Ascending aorta (tissue), 2 donors: ENCODE measurements around the gene PRR15L. TPM values are rescaled to one million over a fixed set of nuclear protein-coding genes. Genes with fewer than 3 reads are reported as not detected.

ENCODE experiments used
- DNase-seq, 2 donors: peaks; one replicate each; pipeline ENCODE4 v3.0.0-alpha.2; 2019; ENCODE audit warnings: low spot score in 2 of 2
- H3K27ac ChIP-seq, 2 donors: fragments of 200-600 bp; sonication (generic); one replicate each; pipeline ENCODE4 v1.5.1; 2016 to 2017; ENCODE audit warnings: mild to moderate bottlenecking in 1 of 2
- H3K27me3 ChIP-seq: fragments of 200-600 bp; sonication (generic); one replicate; pipeline ENCODE4 v1.5.1; 2017
- H3K36me3 ChIP-seq, 2 donors: fragments of 200-600 bp; sonication (generic); one replicate each; pipeline ENCODE4 v1.5.1; 2016
- H3K4me1 ChIP-seq, 2 donors: fragments of 200-600 bp; sonication (generic); one replicate each; pipeline ENCODE4 v1.5.1; 2016 to 2017; ENCODE audit warnings: mild to moderate bottlenecking in 1 of 2
- H3K4me3 ChIP-seq, 2 donors: fragments of 200-600 bp; sonication (generic); one replicate each; pipeline ENCODE4 v1.5.1; 2016 to 2017; ENCODE audit warnings: mild to moderate bottlenecking in 1 of 2
- H3K9me3 ChIP-seq, 2 donors: fragments of 200-600 bp; sonication (generic); one replicate each; pipeline ENCODE4 v1.5.1; 2016
- CTCF ChIP-seq, 3 experiments: fragments of 200-600 bp in 2 of 3; fragments of 450-650 bp in 1 of 3; sonication (generic) in 2 of 3; IDR thresholded peaks; one replicate each; pipeline ENCODE4 v1.5.1; 2016 to 2019; ENCODE audit warnings: antibody characterized with exemption in 3 of 3, mild to moderate bottlenecking in 1 of 3, moderate library complexity in 1 of 3
- intact Hi-C: fragments of 100-400 bp; cut with DNase I; formaldehyde crosslinking; loops from one replicate; pipeline ENCODE4 v1.15.1; 2023
- total RNA-seq: library from RNA; depleted of rRNA; stranded (reverse); fragments of >200 nt; gene quantifications from one replicate; pipeline ENCODE4 v1.1.0, GENCODE V29; 2016

PRR15L gene
- total RNA-seq, 1 donor from 2014 or later = not detected

GRCh38 chr17:47913050-47913449 is 44.6 kb downstream of the PRR15L start:
- TF ChIP-seq CTCF (IDR thresholded peaks at IDR 0.05) = no peak
- no peak overlapping the region for H3K4me3 ChIP-seq
- peaks cover 6 to 9% of the 10 kb centered on the region in 2 donors for H3K36me3 ChIP-seq
- H3K9me3 ChIP-seq = no peaks in the 10 kb centered on the region
- intact Hi-C loops = no loop called here
- no peaks in the 10 kb centered on the region for H3K27me3 ChIP-seq
- H3K4me1 ChIP-seq = peaks cover 8 to 36% of the 10 kb centered on the region in 2 donors
- DNase-seq = no peak
- H3K27ac ChIP-seq = no peak overlapping the region

- Histone ChIP-seq H3K4me1 (peaks cover 33 to 63% of the 10 kb centered on the region in 2 donors), H3K4me3 (peak overlapping the region in 1 of 2 donors; percentile 16), H3K27me3 (no peaks in the 10 kb centered on the region), H3K36me3 (no peaks in the 10 kb centered on the region), H3K9me3 (no peaks in the 10 kb centered on the region), H3K27ac (peak overlapping the region; percentile 92 to 96)
- intact Hi-C loops = loop anchor here (5.0 kb wide), 1 partner anchor 114 kb away; no protein-coding TSS in a partner anchor
- no peak for TF ChIP-seq CTCF (IDR thresholded peaks at IDR 0.05)
- DNase-seq = no peak
These were observed 49.6 kb downstream of the PRR15L start for GRCh38 chr17:47907932-47908562.

- Histone ChIP-seq H3K4me3 (no peak overlapping the region), H3K36me3 (no peaks in the 10 kb centered on the region), H3K9me3 (no peaks in the 10 kb centered on the region), H3K27me3 (no peaks in the 10 kb centered on the region), H3K4me1 (peaks cover 34 to 76% of the 10 kb centered on the region in 2 donors), H3K27ac (peak overlapping the region; percentile 92 to 96)
- intact Hi-C loops = loop anchor here (5.0 kb wide), 1 partner anchor 116 kb away; no protein-coding TSS in a partner anchor
- no peak for TF ChIP-seq CTCF (IDR thresholded peaks at IDR 0.05)
- DNase-seq = no peak
These were observed 51.2 kb downstream of the PRR15L start for GRCh38 chr17:47906443-47906842.

- H3K9me3 ChIP-seq = no peaks in the 10 kb centered on the region
- peak overlapping the region in 1 of 2 donors; percentile 14 for H3K4me3 ChIP-seq
- intact Hi-C loops = loop anchor here (2.0 to 5.0 kb wide), 2 partner anchors 66 to 117 kb away; partner anchors contain the start of gene CDK5RAP3
- no peaks in the 10 kb centered on the region for H3K27me3 ChIP-seq
- H3K27ac ChIP-seq = peak overlapping the region; percentile 92 to 96
- no peaks in the 10 kb centered on the region for H3K36me3 ChIP-seq
- peaks cover 42 to 88% of the 10 kb centered on the region in 2 donors for H3K4me1 ChIP-seq
- DNase-seq = peak; percentile 18 to 91
- TF ChIP-seq CTCF (IDR thresholded peaks at IDR 0.05) = no peak
These were observed 52.4 kb downstream of the PRR15L start for GRCh38 chr17:47905221-47905733.

GRCh38 chr17:47902039-47902744 is 55.5 kb downstream of the PRR15L start:
- no peaks in the 10 kb centered on the region for H3K27me3 ChIP-seq
- peaks cover 30 to 80% of the 10 kb centered on the region in 2 donors for H3K4me1 ChIP-seq
- H3K27ac ChIP-seq = peak overlapping the region; percentile 92 to 96

More at GRCh38 chr17:47902039-47902744, 55.5 kb downstream of the PRR15L start:
- TF ChIP-seq CTCF (IDR thresholded peaks at IDR 0.05) = no peak
- no peak for DNase-seq
- H3K9me3 ChIP-seq = no peaks in the 10 kb centered on the region
- no peaks in the 10 kb centered on the region for H3K36me3 ChIP-seq
- intact Hi-C loops = no loop called here
- no peak overlapping the region for H3K4me3 ChIP-seq

Other genes starting within 250 kb of the PRR15L start
- not detected for gene TBX21, start 224.6 kb downstream of the PRR15L start, total RNA-seq
- gene OSBPL7, start 136.1 kb downstream of the PRR15L start, total RNA-seq = 28.8 TPM
- 13.7 TPM for gene MRPL10, start 126.3 kb downstream of the PRR15L start, total RNA-seq
- gene LRRC46, start 126.2 kb downstream of the PRR15L start, total RNA-seq = not detected
- 126 TPM for gene SCRN2, start 116.6 kb downstream of the PRR15L start, total RNA-seq
- gene SP6, start 106.7 kb downstream of the PRR15L start, total RNA-seq = 0.11 TPM
- gene SP2, start 61.6 kb downstream of the PRR15L start, total RNA-seq = 198 TPM
- gene PNPO, start 16.3 kb downstream of the PRR15L start, total RNA-seq = 36.7 TPM
- 52.3 TPM for gene CDK5RAP3, start 13.2 kb upstream of the PRR15L start, total RNA-seq
- 155 TPM for gene COPZ2, start 79.9 kb upstream of the PRR15L start, total RNA-seq
- 114 TPM for gene NFE2L1, start 90.5 kb upstream of the PRR15L start, total RNA-seq
- 20.2 TPM for gene CBX1, start 143.6 kb upstream of the PRR15L start, total RNA-seq
- gene SNX11, start 149.9 kb upstream of the PRR15L start, total RNA-seq = 6.6 TPM